CD4-positive, alpha-beta T cell (primary cell): Measurements from ENCODE around the gene NOS3. TPM values are rescaled to one million over a fixed set of nuclear protein-coding genes. Genes with fewer than 3 reads are reported as not detected.

ENCODE experiments used
- ATAC-seq: fragments of 200-7000 bp; cut with Tn5 transposase; one replicate; pipeline ENCODE4 v1.10.0; 2022; ENCODE audit warnings: mild to moderate bottlenecking; ENCODE audit not compliant: poor library complexity
- CTCF ChIA-PET: fragments of 350-600 bp; sonication (Branson Sonifier 250); formaldehyde crosslinking; loops from one replicate; lab custom pipeline; 2021; ENCODE audit warnings: antibody characterized with exemption, inconsistent platforms; lab: Charles Lee
- POLR2A ChIA-PET: fragments of 350-600 bp; sonication (Branson Sonifier 250); formaldehyde crosslinking; loops from one replicate; lab custom pipeline; 2021; ENCODE audit warnings: antibody characterized with exemption, inconsistent platforms; lab: Charles Lee
- DNase-seq, 14 experiments: peaks; one replicate each; pipeline ENCODE4 v3.0.0-alpha.2; 2013 to 2020; ENCODE audit warnings: mixed read lengths in 2 of 14
- H3K27ac ChIP-seq, 2 donors: one replicate each; pipeline versions ENCODE4 v1.5.1 to v1.7.0; 2013; ENCODE audit warnings: low read length in 2 of 2, low read depth in 1 of 2, mild to moderate bottlenecking in 1 of 2
- H3K27me3 ChIP-seq, 2 experiments: 1 replicate in 1 of 2; 2 replicates in 1 of 2; pipeline versions ENCODE4 v1.6.1 to v1.7.0; 2013; ENCODE audit warnings: low read length in 2 of 2, control low read depth in 1 of 2, mild to moderate bottlenecking in 1 of 2, moderate library complexity in 1 of 2; ENCODE audit not compliant: insufficient read depth in 2 of 2, control insufficient read depth in 1 of 2
- H3K36me3 ChIP-seq: one replicate; pipeline ENCODE4 v1.6.1; 2013; ENCODE audit warnings: low read length, control low read depth; ENCODE audit not compliant: insufficient read depth
- H3K4me1 ChIP-seq: one replicate; pipeline ENCODE4 v1.6.1; 2013; ENCODE audit warnings: low read length, control low read depth; ENCODE audit not compliant: insufficient read depth
- H3K4me3 ChIP-seq: one replicate; pipeline ENCODE4 v1.5.1; 2013; ENCODE audit warnings: mild to moderate bottlenecking, low read length, moderate library complexity
- H3K9me3 ChIP-seq, 2 experiments: 1 replicate in 1 of 2; 2 replicates in 1 of 2; pipeline versions ENCODE4 v1.6.1 to v1.7.0; 2013; ENCODE audit warnings: low read length in 2 of 2, mild to moderate bottlenecking in 2 of 2, control low read depth in 1 of 2, moderate library complexity in 1 of 2; ENCODE audit not compliant: control insufficient read depth in 1 of 2, insufficient read depth in 1 of 2
- H3K27ac Mint-ChIP-seq: one replicate; pipeline ENCODE4 v1.8.0; 2020; ENCODE audit warnings: mixed read lengths
- H3K27me3 Mint-ChIP-seq: one replicate; pipeline ENCODE4 v1.8.0; 2021; ENCODE audit warnings: mixed read lengths
- H3K36me3 Mint-ChIP-seq: one replicate; pipeline ENCODE4 v1.8.0; 2021; ENCODE audit warnings: low read depth, mixed read lengths
- H3K4me1 Mint-ChIP-seq: one replicate; pipeline ENCODE4 v1.8.0; 2021; ENCODE audit warnings: low read depth, mixed read lengths
- H3K4me3 Mint-ChIP-seq: one replicate; pipeline ENCODE4 v1.8.0; 2020; ENCODE audit warnings: mild to moderate bottlenecking, mixed read lengths
- H3K9me3 Mint-ChIP-seq: one replicate; pipeline ENCODE4 v1.8.0; 2020; ENCODE audit warnings: mixed read lengths
- CTCF ChIP-seq: fragments of 200-600 bp; IDR thresholded peaks from one replicate; pipeline ENCODE4 v1.8.0; 2022; ENCODE audit warnings: antibody characterized with exemption, mild to moderate bottlenecking
- intact Hi-C, 2 experiments: fragments of 100-400 bp; cut with DNase I in 1 of 2; cut with micrococcal nuclease in 1 of 2; formaldehyde crosslinking; loops; one replicate each; pipeline versions ENCODE4 v1.15.1 to v1.9.0; 2023 to 2025; cut with DNase I, micrococcal nuclease
- total RNA-seq, 174 experiments: library from RNA in 2 of 174; stranded (reverse) in 2 of 174; gene quantifications; one replicate each; pipeline ENCODE4 v1.2.3 and lab custom pipeline; 2021 to 2026

NOS3 gene
- total RNA-seq, 2 experiments from 2014 or later, result 3.9 to 7.1 TPM

GRCh38 chr7:151008143-151008510 lies 17.3 kb downstream of the NOS3 start:
- Mint-ChIP-seq H3K4me1 (peaks cover 67% of the 10 kb centered on the region), H3K27me3 (no peaks in the 10 kb centered on the region), H3K4me3 (peak overlapping the region; percentile 87), H3K27ac (peak overlapping the region; percentile 88), H3K9me3 (no peaks in the 10 kb centered on the region), H3K36me3 (peaks cover 8% of the 10 kb centered on the region)
- no peak for TF ChIP-seq CTCF
- Histone ChIP-seq H3K9me3 (peaks cover 0 to 4% of the 10 kb centered on the region in 2 experiments), H3K36me3 (no peaks in the 10 kb centered on the region), H3K27ac (peak overlapping the region; percentile 74 to 79), H3K27me3 (no peaks in the 10 kb centered on the region), H3K4me3 (peak overlapping the region; percentile 52), H3K4me1 (peaks cover 69% of the 10 kb centered on the region)
- intact Hi-C loops, result no loop called here
- DNase-seq (peak in 4 of 14 experiments; percentile 69 to 83 (median 75)), ATAC-seq (peak; percentile 55)
- ChIA-PET POLR2A (interaction anchor here (0.7 to 8.5 kb wide), 9 partner anchors 10 to 110 kb away, joined by 3 to 77 read pairs (median 6); partner anchors contain the start of gene ABCB8), CTCF (interaction anchor here (0.6 to 1.7 kb wide), 8 partner anchors 9 to 1822 kb away, joined by 3 to 12 read pairs (median 4); partner anchors contain the start of gene ABCB8)

GRCh38 chr7:151008511-151009323 lies 17.9 kb downstream of the NOS3 start:
- peak; percentile 67 for TF ChIP-seq CTCF
- peaks cover 0 to 6% of the 10 kb centered on the region in 2 experiments for H3K9me3 ChIP-seq
- ChIA-PET CTCF (interaction anchor here (0.6 to 1.7 kb wide), 7 partner anchors 10 to 1822 kb away, joined by 3 to 12 read pairs (median 5); partner anchors contain the start of gene ABCB8), POLR2A (interaction anchor here (0.7 to 8.5 kb wide), 9 partner anchors 10 to 110 kb away, joined by 3 to 77 read pairs (median 6); partner anchors contain the start of gene ABCB8)
- intact Hi-C loops, result no loop called here
- peaks cover 8% of the 10 kb centered on the region for H3K36me3 Mint-ChIP-seq
- peaks cover 71% of the 10 kb centered on the region for H3K4me1 Mint-ChIP-seq
- H3K9me3 Mint-ChIP-seq, result no peaks in the 10 kb centered on the region
- DNase-seq, result peak; percentile 53 to 88 (median 74)
- H3K4me3 ChIP-seq, result peak overlapping the region; percentile 52
- H3K27me3 Mint-ChIP-seq, result no peaks in the 10 kb centered on the region
- no peaks in the 10 kb centered on the region for H3K27me3 ChIP-seq
- H3K36me3 ChIP-seq, result no peaks in the 10 kb centered on the region
- peak overlapping the region; percentile 88 for H3K27ac Mint-ChIP-seq
- peak overlapping the region; percentile 74 to 79 for H3K27ac ChIP-seq
- H3K4me1 ChIP-seq, result peaks cover 75% of the 10 kb centered on the region
- ATAC-seq, result peak; percentile 18
- H3K4me3 Mint-ChIP-seq, result peak overlapping the region; percentile 87

GRCh38 chr7:151009327-151010036 lies 18.7 kb downstream of the NOS3 start:
- intact Hi-C loops, result loop anchor here (2.0 to 10.0 kb wide), 4 partner anchors 32 to 925 kb away; partner anchors contain the start of gene KCNH2 (in 1 of the 2)
- ATAC-seq (no peak), DNase-seq (peak in 1 of 14 experiments; percentile 45)
- no peaks in the 10 kb centered on the region for H3K27me3 Mint-ChIP-seq
- no peak overlapping the region for H3K4me3 Mint-ChIP-seq
- H3K4me1 Mint-ChIP-seq, result peaks cover 79% of the 10 kb centered on the region
- H3K9me3 ChIP-seq, result peaks cover 0 to 6% of the 10 kb centered on the region in 2 experiments
- CTCF ChIA-PET, result interaction anchor here (1.1 to 2.2 kb wide), 8 partner anchors 9 to 111 kb away, joined by 4 to 9 read pairs (median 6); partner anchors contain the start of genes ABCB8 and TMUB1
- H3K9me3 Mint-ChIP-seq, result no peaks in the 10 kb centered on the region
- H3K27ac ChIP-seq, result peak overlapping the region; percentile 34 to 84
- no peak overlapping the region for H3K27ac Mint-ChIP-seq
- H3K27me3 ChIP-seq, result no peaks in the 10 kb centered on the region
- H3K36me3 Mint-ChIP-seq, result peaks cover 8% of the 10 kb centered on the region
- no peak for TF ChIP-seq CTCF
- H3K4me3 ChIP-seq, result no peak overlapping the region
- H3K36me3 ChIP-seq, result no peaks in the 10 kb centered on the region
- peaks cover 83% of the 10 kb centered on the region for H3K4me1 ChIP-seq
- POLR2A ChIA-PET, result interaction anchor here (1.7 to 8.5 kb wide), 6 partner anchors 9 to 36 kb away, joined by 7 to 77 read pairs (median 12); partner anchors contain the start of gene ABCB8
